ENCODE data around the gene MDM2. TPM values are rescaled to one million over a fixed set of nuclear protein-coding genes. Genes with fewer than 3 reads are reported as not detected.
A peak's percentile ranks its signal among the peaks of the same experiment; 100 is the strongest.

The MDM2 gene
- total and polyA plus RNA-seq, 10 of the 15 experiments (the other 5 are each of a cell fraction or from before 2014, with no cell fraction given) = 48.2 to 174 (median 85.0) TPM

DNA sequence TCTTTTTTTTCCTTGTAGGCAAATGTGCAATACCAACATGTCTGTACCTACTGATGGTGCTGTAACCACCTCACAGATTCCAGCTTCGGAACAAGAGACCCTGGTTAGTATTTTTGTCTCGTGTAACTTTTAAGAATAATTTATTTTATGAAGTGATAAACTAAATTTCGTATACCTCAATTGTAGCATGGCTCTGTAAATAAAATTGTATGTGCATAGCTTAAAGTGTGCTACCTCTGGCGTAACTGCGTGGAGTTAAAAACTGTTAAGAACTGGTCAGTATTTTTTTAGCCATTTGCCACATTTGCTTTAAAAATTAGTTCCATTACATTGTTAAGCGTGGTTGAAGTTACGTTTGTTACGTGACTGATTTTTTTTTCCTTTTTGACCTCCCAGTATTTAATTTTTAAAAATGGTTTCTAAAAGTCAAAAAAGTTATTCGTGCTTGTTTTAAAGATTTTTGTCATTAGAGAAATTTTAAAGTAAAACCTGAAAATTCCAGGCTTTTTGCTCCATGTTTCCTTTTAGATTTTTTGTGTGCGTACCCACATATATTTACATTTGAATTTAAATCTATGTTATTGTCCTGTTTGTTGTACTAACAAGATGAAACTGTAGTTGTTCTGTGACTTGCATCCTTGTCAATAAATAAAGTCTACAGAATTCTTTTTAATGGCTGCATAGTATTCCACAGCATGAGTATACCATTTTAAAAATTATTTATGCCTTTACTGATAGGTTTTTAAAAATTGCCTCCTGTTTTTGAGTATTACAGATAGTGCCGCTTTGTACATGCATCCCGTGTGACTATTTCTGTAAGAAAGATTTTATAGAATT is 1.4 kb downstream of the MDM2 start:
- WGBS (ENCODE audit: insufficient coverage, insufficient replicate concordance, low lambda C conversion rate, missing lambda C conversion rate) = 76% methylated on average over 12 of the region's 12 CpGs
- no peak for DNase-seq (ENCODE audit: low read depth, low spot score)
- ChIA-PET CTCF (interaction anchor here (0.7 to 2.7 kb wide), 8 partner anchors 9 to 573 kb away, joined by 3 to 17 read pairs (median 3); partner anchors contain the start of gene SLC35E3), POLR2A (interaction anchor here (0.6 to 2.5 kb wide), 13 partner anchors 8 to 1540 kb away, joined by 3 to 8 read pairs (median 3); partner anchors contain the start of genes CAND1 and RAP1B), RAD21 (ENCODE audit: unreplicated experiment) (interaction anchor here (0.9 to 3.2 kb wide), 8 partner anchors 13 to 435 kb away, joined by 3 to 25 read pairs (median 6); partner anchors contain the start of gene SLC35E3), SMC1A (ENCODE audit: uncharacterized antibody, unreplicated experiment) (interaction anchor here (0.7 to 2.4 kb wide), 10 partner anchors 7 to 435 kb away, joined by 3 to 13 read pairs (median 3); partner anchors contain the start of gene SLC35E3)
- TSS peak; percentile 69 for BruUV-seq (replicated peaks)
- peak overlapping the region; percentile 100 for H3K27ac ChIP-seq (ENCODE audit: control insufficient read depth, insufficient read depth)
- in situ Hi-C loops (cut with MboI) (no loop called here), intact Hi-C loops (cut with micrococcal nuclease; ENCODE audit: unreplicated experiment) (loop anchor here (2.0 to 5.0 kb wide), 5 partner anchors 122 to 477 kb away; partner anchors contain the start of genes MDM1, NUP107 and RAP1B)
- peak overlapping the region; percentile 83 for H3K4me3 ChIP-seq
- no peak for ATAC-seq
- peaks cover 2% of the 10 kb centered on the region; the same call in 1 of the 3 replicates for H3K9me3 ChIP-seq (replicated peaks; ENCODE audit: control insufficient read depth, insufficient read depth, low read length)
- no peaks in the 10 kb centered on the region for H4K20me1 ChIP-seq (ENCODE audit: control insufficient read depth, insufficient read depth)
- peaks cover 61% of the 10 kb centered on the region for H3K79me2 ChIP-seq (ENCODE audit: control insufficient read depth, insufficient read depth, low read length)
- no peak for FAIRE-seq
- H2AFZ ChIP-seq (ENCODE audit: control insufficient read depth, low read depth, low read length) = no peak overlapping the region
- H3K4me2 ChIP-seq (ENCODE audit: control insufficient read depth, insufficient read depth) = peak overlapping the region; percentile 41; the same call in 1 of the 2 replicates
- H3K9ac ChIP-seq (ENCODE audit: control insufficient read depth, insufficient read depth, low read length) = peak overlapping the region; percentile 100
- no peaks in the 10 kb centered on the region; the same call in 1 of the 2 replicates for H3K4me1 ChIP-seq (ENCODE audit: control insufficient read depth, insufficient read depth, low read length)
- H3K27me3 ChIP-seq (replicated peaks in 1 of 2; ENCODE audit: control insufficient read depth in 2 of 2, insufficient read depth in 2 of 2, low read length in 1 of 2) = no peaks in the 10 kb centered on the region
- H3K36me3 ChIP-seq (ENCODE audit: control insufficient read depth in 2 of 2, insufficient read depth in 2 of 2, low read length in 1 of 2) = peaks cover 0 to 18% of the 10 kb centered on the region in 2 experiments; a peak in 2 of 4 replicates
- TF ChIP-seq SUZ12 (IDR thresholded peaks at IDR 0.05; ENCODE audit: unreplicated experiment) (no peak), DPF2 (IDR thresholded peaks at IDR 0.05) (no peak), MTA2 (IDR thresholded peaks at IDR 0.05; ENCODE audit: low read depth) (no peak), PBX3 (IDR thresholded peaks at IDR 0.05; ENCODE audit: insufficient replicate concordance, low read depth, low read length) (no peak), NFIC (IDR thresholded peaks at IDR 0.05; ENCODE audit: low read depth, low read length) (no peak; the same call in 1 of the 2 replicates), SMARCA5 (IDR thresholded peaks at IDR 0.05) (no peak; the same call in 1 of the 2 replicates), SREBF1 (IDR thresholded peaks at IDR 0.05; ENCODE audit: low read length) (no peak), PAX8 (IDR thresholded peaks at IDR 0.05) (no peak), ASH2L (IDR thresholded peaks at IDR 0.05; ENCODE audit: borderline replicate concordance, low read depth) (no peak), E2F8 (IDR thresholded peaks at IDR 0.05; ENCODE audit: low read depth, partially characterized antibody) (no peak), KLF5 (IDR thresholded peaks at IDR 0.05; ENCODE audit: partially characterized antibody) (peak; percentile 2), RAD21 (IDR thresholded peaks at IDR 0.05; ENCODE audit: insufficient read depth, low read depth, low read length) (no peak), KAT2A (conservative IDR thresholded peaks at IDR 0.05; ENCODE audit: control insufficient read depth, low read depth, low read length) (no peak), ZNF217 (IDR thresholded peaks at IDR 0.05) (peak; percentile 73; the same call in 1 of the 2 replicates), CTCF (IDR thresholded peaks at IDR 0.05 in 2 of 3, conservative IDR thresholded peaks at IDR 0.05 in 1 of 3; ENCODE audit: control insufficient read depth in 2 of 3, extremely low read depth in 1 of 3, insufficient read depth in 1 of 3, low read depth in 3 of 3, low read length in 3 of 3) (no peak), RB1 (IDR thresholded peaks at IDR 0.05; ENCODE audit: borderline replicate concordance) (no peak), TARDBP (IDR thresholded peaks at IDR 0.05; ENCODE audit: borderline replicate concordance) (0 out of 2 replicates have a peak, but pooled peaks have one; percentile 3)

Data from GM12878 (cell line).